K562 (cell line): Measurements from ENCODE around the gene SRP9. TPM values are rescaled to one million over a fixed set of nuclear protein-coding genes. Genes with fewer than 3 reads are reported as not detected.

Source experiments
- ATAC-seq: fragments of 200-7000 bp; cut with Tn5 transposase; 3 replicates; pipeline ENCODE4 v1.9.1; 2020; ENCODE audit warnings: moderate library complexity
- BruUV-seq: library from RNA; stranded (reverse); fragments of 400-500 nt; replicated peaks from 2 replicates; lab custom pipeline; 2021; lab: Mats Ljungman, UMichigan
- CTCF ChIA-PET: fragments of 300-600 bp; formaldehyde crosslinking; extraction: SDS; loops from one replicate; lab custom pipeline; 2021; ENCODE audit warnings: low intra/inter-chr PET ratio; lab: Yijun Ruan, JAX
- POLR2A ChIA-PET: fragments of 300-600, 350-650 bp; sonication (Branson Sonifier 250); formaldehyde crosslinking; extraction: SDS; loops from one replicate; lab custom pipeline; 2021; ENCODE audit warnings: antibody characterized with exemption, inconsistent platforms; lab: Yijun Ruan, JAX
- DNase-seq, 4 experiments: peaks; one replicate each; pipeline versions ENCODE4 v3.0.0 to v3.0.0-alpha.2; 2011 to 2018; ENCODE audit warnings: low spot score in 3 of 4, mixed read lengths in 3 of 4; ENCODE audit errors: extremely low read depth in 1 of 4
- FAIRE-seq: peaks from 2 replicates; lab custom pipeline; 2011; peaks lifted over from hg19 to GRCh38; lab: Jason Lieb, UNC
- H2AFZ ChIP-seq: 2 replicates; pipeline ENCODE4 v1.6.0; 2011; ENCODE audit warnings: low read depth, low read length, control low read depth, inconsistent platforms
- H3K27ac ChIP-seq: fragments of 200-600 bp; 3 replicates; pipeline ENCODE4 v1.8.0; 2011; ENCODE audit warnings: low read depth, mild to moderate bottlenecking, control low read depth, inconsistent platforms, low read length, moderate library complexity, mixed read lengths; ENCODE audit errors: extremely low read depth
- H3K27me3 ChIP-seq, 2 experiments: fragments of 300-600 bp in 1 of 2; 2 replicates in 1 of 2; 3 replicates in 1 of 2; pipeline versions ENCODE4 v1.6.0 to v1.8.0; 2011; ENCODE audit warnings: inconsistent platforms in 2 of 2, low read length in 2 of 2, mild to moderate bottlenecking in 1 of 2, mixed read lengths in 1 of 2, moderate library complexity in 1 of 2; ENCODE audit not compliant: control insufficient read depth in 2 of 2, insufficient read depth in 2 of 2
- H3K36me3 ChIP-seq: fragments of 300-600 bp; 3 replicates; pipeline ENCODE4 v1.8.0; 2011; ENCODE audit warnings: mild to moderate bottlenecking, low read length, inconsistent platforms; ENCODE audit not compliant: control insufficient read depth, insufficient read depth
- H3K4me1 ChIP-seq, 2 experiments: fragments of 200-600 bp in 1 of 2; replicated peaks in 1 of 2; 2 replicates in 1 of 2; 3 replicates in 1 of 2; pipeline versions ENCODE4 v1.5.1 to v1.8.0; 2011; ENCODE audit warnings: inconsistent platforms in 2 of 2, low read length in 2 of 2, mild to moderate bottlenecking in 1 of 2, mixed read lengths in 1 of 2, moderate library complexity in 1 of 2; ENCODE audit not compliant: control insufficient read depth in 2 of 2, insufficient read depth in 2 of 2
- H3K4me2 ChIP-seq: 2 replicates; pipeline ENCODE4 v1.6.1; 2011; ENCODE audit warnings: low read length, control low read depth, inconsistent platforms, mixed read lengths; ENCODE audit not compliant: insufficient read depth
- H3K4me3 ChIP-seq: fragments of 200-600 bp; sonication (generic), shearing (Covaris generic); 2 replicates; pipeline ENCODE4 v1.5.1; 2016; ENCODE audit warnings: control low read depth, inconsistent platforms
- H3K79me2 ChIP-seq: fragments of 200-600 bp; 3 replicates; pipeline ENCODE4 v1.8.0; 2011; ENCODE audit warnings: low read length, inconsistent platforms; ENCODE audit not compliant: control insufficient read depth, insufficient read depth
- H3K9ac ChIP-seq, 2 experiments: 2 replicates each; pipeline versions ENCODE4 v1.6.0 to v1.6.1; 2011; ENCODE audit warnings: low read depth in 2 of 2, low read length in 2 of 2, control low read depth in 1 of 2, inconsistent platforms in 1 of 2, mild to moderate bottlenecking in 1 of 2, mixed read lengths in 1 of 2; ENCODE audit not compliant: insufficient read depth in 1 of 2
- H3K9me1 ChIP-seq: one replicate; pipeline ENCODE4 v1.6.0; 2011; ENCODE audit warnings: inconsistent platforms, mild to moderate bottlenecking, low read length, moderate library complexity; ENCODE audit not compliant: control insufficient read depth, insufficient read depth
- H3K9me3 ChIP-seq: replicated peaks from 2 replicates; pipeline ENCODE4 v1.5.1; 2011; ENCODE audit warnings: low read depth, low read length, inconsistent platforms; ENCODE audit not compliant: control insufficient read depth, insufficient read depth
- H4K20me1 ChIP-seq: replicated peaks from 2 replicates; pipeline ENCODE4 v1.6.1; 2011; ENCODE audit warnings: low read length, inconsistent platforms, mixed read lengths; ENCODE audit not compliant: control insufficient read depth, insufficient read depth
- BRF1 ChIP-seq: IDR thresholded peaks from 3 replicates; pipeline ENCODE4 v1.6.1; 2011; ENCODE audit warnings: borderline replicate concordance, mild to moderate bottlenecking; ENCODE audit not compliant: insufficient read length; ENCODE audit errors: extremely low read depth
- CBFA2T2 ChIP-seq: fragments of 450-650 bp; conservative IDR thresholded peaks from 2 replicates; pipeline ENCODE4 v1.6.1; 2017; ENCODE audit warnings: mild to moderate bottlenecking
- CHCHD3 ChIP-seq: fragments of 250-450 bp; sonication (Bioruptor Pico); IDR thresholded peaks from 2 replicates; pipeline ENCODE4 v2.1.2; 2022; ENCODE audit warnings: mild to moderate bottlenecking
- FOS ChIP-seq: IDR thresholded peaks from 3 replicates; pipeline ENCODE4 v1.6.1; 2011; ENCODE audit not compliant: insufficient read length; ENCODE audit errors: extremely low read depth
- NFIC ChIP-seq: fragments of 450-650 bp; IDR thresholded peaks from 2 replicates; pipeline ENCODE4 v1.6.1; 2017; ENCODE audit warnings: mild to moderate bottlenecking, inconsistent platforms
- RUNX1 ChIP-seq: sonication (generic); IDR thresholded peaks from 2 replicates; pipeline ENCODE4 v1.6.1; 2016; ENCODE audit warnings: antibody characterized with exemption, low read depth
- ZFP36 ChIP-seq: fragments of 150-350 bp; IDR thresholded peaks from 2 replicates; pipeline ENCODE4 v1.6.1; 2018; ENCODE audit warnings: low read length, low read depth; ENCODE audit not compliant: partially characterized antibody
- ZNF124 ChIP-seq: sonication (generic); formaldehyde crosslinking; IDR thresholded peaks from 2 replicates; pipeline ENCODE4 v1.8.1; 2022; ENCODE audit warnings: missing genetic modification reagents
- ZNF3 ChIP-seq: fragments of 250-450 bp; sonication (Bioruptor Pico); IDR thresholded peaks from 2 replicates; pipeline ENCODE4 v1.5.0; 2021; ENCODE audit warnings: mild to moderate bottlenecking, moderate library complexity
- ZNF589 ChIP-seq: fragments of 200-800 bp; sonication (Bioruptor generic); IDR thresholded peaks from 2 replicates; pipeline ENCODE4 v1.6.1; 2016; ENCODE audit warnings: low read depth, missing genetic modification characterization, missing compliant biosample characterization
- ZNF780A ChIP-seq: fragments of 250-450 bp; sonication (Bioruptor Pico); IDR thresholded peaks from 2 replicates; pipeline ENCODE4 v1.5.0; 2021; ENCODE audit warnings: mild to moderate bottlenecking
- WGBS: fragments of 100-300 bp; shearing (Covaris generic); methylation state at CpG from one replicate; pipeline ENCODE4 v1.1.6; 2016; ENCODE audit warnings: low coverage, mixed read lengths; ENCODE audit not compliant: insufficient coverage; ENCODE audit errors: missing lambda C conversion rate; 5-methylcytosine and 5-hydroxymethylcytosine counted together
- in situ Hi-C: fragments of 300-500 bp; cut with MboI; formaldehyde crosslinking; loops from 4 replicates; pipeline ENCODE4 v1.15.0; 2018; ENCODE audit warnings: inconsistent platforms, mixed read lengths
- intact Hi-C: fragments of 100-400 bp; cut with micrococcal nuclease; formaldehyde crosslinking; loops from 2 replicates; pipeline ENCODE4 v1.14.2; 2022
- polyA plus RNA-seq, 8 experiments: library from polyadenylated mRNA; depleted of rRNA in 4 of 8; stranded (reverse) in 5 of 8; unstranded in 3 of 8; fragments of >200 nt; fragmentation: Nextera tagmentation in 2 of 8; fragmentation: Illumina TruSeq in 1 of 8; extraction: Ambion mirVana in 2 of 8; extraction: Trizol in 1 of 8; gene quantifications; 2 replicates each; pipeline versions ENCODE4 v1.2.1 to v1.2.3, GENCODE V29; 2011 to 2014; ENCODE audit warnings: inconsistent platforms in 1 of 8, missing spikeins in 1 of 8
- total RNA-seq, 7 experiments: library from RNA; depleted of rRNA in 6 of 7; stranded (reverse); fragments of >200 nt in 6 of 7; fragmentation: Illumina TruSeq in 2 of 7; extraction: Trizol in 2 of 7; gene quantifications; 2 replicates each; pipeline versions ENCODE4 v1.2.1 to v1.2.3, GENCODE V29; 2011 to 2021; ENCODE audit warnings: low replicate concordance in 1 of 7
- TF ChIP-seq, protein P1 (sequence below), 2 experiments: IDR thresholded peaks in 1 of 2; conservative IDR thresholded peaks in 1 of 2; 2 replicates each; pipeline ENCODE4 v1.6.1; 2016; ENCODE audit warnings: low read depth in 2 of 2, mild to moderate bottlenecking in 1 of 2, missing compliant biosample characterization in 1 of 2, missing genetic modification characterization in 1 of 2, moderate library complexity in 1 of 2
- TF ChIP-seq, protein P2 (sequence below): fragments of 450-650 bp; IDR thresholded peaks from one replicate; pipeline ENCODE4 v1.6.1; 2018; ENCODE audit warnings: mild to moderate bottlenecking, moderate library complexity; ENCODE audit not compliant: partially characterized antibody
- TF ChIP-seq, protein P3 (sequence below), 2 experiments: fragments of 450-650 bp; conservative IDR thresholded peaks; 2 replicates each; pipeline ENCODE4 v1.6.1; 2017; ENCODE audit warnings: mild to moderate bottlenecking in 2 of 2, moderate library complexity in 2 of 2

SRP9 gene
- total and polyA plus RNA-seq, 9 of the 15 experiments (the other 6 are each of a cell fraction or from before 2014, with no cell fraction given): 273 to 1,892 (median 668) TPM

DNA sequence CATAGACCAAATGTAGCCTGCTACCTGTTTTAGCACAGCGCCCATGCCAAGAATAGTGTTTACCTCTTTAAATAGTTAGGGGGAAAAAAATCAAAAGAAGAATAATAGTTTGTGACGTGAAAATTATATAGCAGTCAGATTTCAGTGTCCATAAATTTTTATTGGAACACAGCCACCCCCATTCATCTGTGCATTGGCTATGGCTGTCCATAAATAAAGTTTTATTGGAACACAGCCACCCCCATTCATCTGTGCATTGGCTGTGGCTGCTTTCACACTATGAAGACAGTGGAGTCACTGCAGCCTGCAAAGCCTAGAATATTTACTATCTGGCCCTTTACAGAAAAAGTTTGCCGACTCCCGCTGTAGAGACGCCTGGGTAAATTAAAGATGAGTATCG, 53.2 kb downstream of the SRP9 start (continued):
- no peak for TF ChIP-seq ZNF124 (CRISPR knock-in tag)
- no peak for TF ChIP-seq ZNF589 (CRISPR knock-in tag)
- no peak for TF ChIP-seq BRF1
- TF ChIP-seq, protein P1, sequence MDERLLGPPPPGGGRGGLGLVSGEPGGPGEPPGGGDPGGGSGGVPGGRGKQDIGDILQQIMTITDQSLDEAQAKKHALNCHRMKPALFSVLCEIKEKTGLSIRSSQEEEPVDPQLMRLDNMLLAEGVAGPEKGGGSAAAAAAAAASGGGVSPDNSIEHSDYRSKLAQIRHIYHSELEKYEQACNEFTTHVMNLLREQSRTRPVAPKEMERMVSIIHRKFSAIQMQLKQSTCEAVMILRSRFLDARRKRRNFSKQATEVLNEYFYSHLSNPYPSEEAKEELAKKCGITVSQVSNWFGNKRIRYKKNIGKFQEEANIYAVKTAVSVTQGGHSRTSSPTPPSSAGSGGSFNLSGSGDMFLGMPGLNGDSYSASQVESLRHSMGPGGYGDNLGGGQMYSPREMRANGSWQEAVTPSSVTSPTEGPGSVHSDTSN (CRISPR knock-in tag; IDR thresholded peaks at IDR 0.05; ENCODE audit: low read depth): no peak
- TF ChIP-seq, protein P1 (tag; conservative IDR thresholded peaks at IDR 0.05; ENCODE audit: low read depth): no peak

DNA sequence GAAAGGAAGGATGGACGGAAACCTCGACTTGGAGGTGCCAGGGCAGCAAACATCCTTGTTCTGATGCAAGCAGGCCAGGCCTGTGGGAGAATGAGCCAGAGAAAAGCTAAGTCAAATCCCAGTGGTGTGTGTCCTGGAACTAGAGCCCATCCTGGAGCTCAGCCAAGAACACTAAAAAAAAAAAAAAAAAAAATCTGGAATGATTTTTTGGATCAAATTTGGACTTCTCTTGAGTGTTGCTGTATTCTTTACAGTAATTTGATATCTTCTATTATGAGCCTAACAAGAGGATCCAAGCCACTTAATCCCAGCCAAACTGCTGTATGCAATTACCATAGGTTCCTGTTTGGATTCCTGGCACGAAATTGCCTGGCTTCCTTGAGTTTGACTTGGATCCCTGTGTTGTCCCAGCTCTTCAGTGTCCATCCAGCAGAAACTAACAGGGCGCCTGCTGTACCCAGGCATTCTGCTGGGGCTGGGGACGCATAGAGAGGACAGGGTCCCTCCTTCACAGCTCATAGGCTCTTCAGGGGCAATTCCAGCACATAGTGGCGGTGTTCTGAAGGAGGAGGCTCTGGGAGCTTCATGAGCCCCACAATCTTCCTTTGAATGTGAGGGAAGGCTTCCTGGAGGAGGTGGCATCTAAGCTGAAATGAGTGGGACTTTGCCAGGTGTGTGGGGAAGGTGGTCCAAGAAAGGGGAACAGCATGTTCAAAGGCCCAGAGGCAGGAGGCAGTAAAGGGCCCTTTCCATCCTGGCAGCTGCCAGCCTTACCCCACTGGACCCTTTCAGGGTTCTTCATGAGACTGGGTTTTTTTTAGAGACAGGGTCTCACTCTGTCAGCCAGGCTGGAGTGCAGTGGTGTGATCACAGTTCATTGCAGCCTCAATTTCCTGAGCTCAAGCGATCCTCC, 57.0 kb downstream of the SRP9 start:
- Histone ChIP-seq H3K4me2 (no peak overlapping the region), H3K9me3 (no peaks in the 10 kb centered on the region), H4K20me1 (no peaks in the 10 kb centered on the region), H3K27me3 (no peaks in the 10 kb centered on the region), H3K79me2 (no peaks in the 10 kb centered on the region), H3K9me1 (no peaks in the 10 kb centered on the region), H3K36me3 (0 out of 3 replicates have a peak, but pooled peaks cover 2% of the 10 kb centered on the region), H3K4me1 (no peaks in the 10 kb centered on the region), H3K4me3 (no peak overlapping the region), H3K27ac (no peak overlapping the region), H2AFZ (no peak overlapping the region), H3K9ac (no peak overlapping the region)
- intact Hi-C loops (no loop called here), in situ Hi-C loops (no loop called here)
- no peak for TF ChIP-seq FOS
- TF ChIP-seq, protein P2, sequence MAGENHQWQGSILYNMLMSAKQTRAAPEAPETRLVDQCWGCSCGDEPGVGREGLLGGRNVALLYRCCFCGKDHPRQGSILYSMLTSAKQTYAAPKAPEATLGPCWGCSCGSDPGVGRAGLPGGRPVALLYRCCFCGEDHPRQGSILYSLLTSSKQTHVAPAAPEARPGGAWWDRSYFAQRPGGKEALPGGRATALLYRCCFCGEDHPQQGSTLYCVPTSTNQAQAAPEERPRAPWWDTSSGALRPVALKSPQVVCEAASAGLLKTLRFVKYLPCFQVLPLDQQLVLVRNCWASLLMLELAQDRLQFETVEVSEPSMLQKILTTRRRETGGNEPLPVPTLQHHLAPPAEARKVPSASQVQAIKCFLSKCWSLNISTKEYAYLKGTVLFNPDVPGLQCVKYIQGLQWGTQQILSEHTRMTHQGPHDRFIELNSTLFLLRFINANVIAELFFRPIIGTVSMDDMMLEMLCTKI: no peak
- peak; percentile 89 for TF ChIP-seq ZFP36
- TF ChIP-seq ZNF3 (CRISPR knock-in tag): no peak
- TF ChIP-seq CHCHD3 (CRISPR knock-in tag): no peak
- no peak for TF ChIP-seq CBFA2T2
- TF ChIP-seq, protein P3, sequence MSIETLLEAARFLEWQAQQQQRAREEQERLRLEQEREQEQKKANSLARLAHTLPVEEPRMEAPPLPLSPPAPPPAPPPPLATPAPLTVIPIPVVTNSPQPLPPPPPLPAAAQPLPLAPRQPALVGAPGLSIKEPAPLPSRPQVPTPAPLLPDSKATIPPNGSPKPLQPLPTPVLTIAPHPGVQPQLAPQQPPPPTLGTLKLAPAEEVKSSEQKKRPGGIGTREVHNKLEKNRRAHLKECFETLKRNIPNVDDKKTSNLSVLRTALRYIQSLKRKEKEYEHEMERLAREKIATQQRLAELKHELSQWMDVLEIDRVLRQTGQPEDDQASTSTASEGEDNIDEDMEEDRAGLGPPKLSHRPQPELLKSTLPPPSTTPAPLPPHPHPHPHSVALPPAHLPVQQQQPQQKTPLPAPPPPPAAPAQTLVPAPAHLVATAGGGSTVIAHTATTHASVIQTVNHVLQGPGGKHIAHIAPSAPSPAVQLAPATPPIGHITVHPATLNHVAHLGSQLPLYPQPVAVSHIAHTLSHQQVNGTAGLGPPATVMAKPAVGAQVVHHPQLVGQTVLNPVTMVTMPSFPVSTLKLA (conservative IDR thresholded peaks at IDR 0.05): no peak
- peak; percentile 47 for TF ChIP-seq NFIC
- TF ChIP-seq RUNX1: no peak
- no peak for TF ChIP-seq ZNF780A
- DNase-seq (no peak), ATAC-seq (no peak), FAIRE-seq (peak; percentile 60)
- CTCF ChIA-PET: interaction anchor here (0.7 kb wide), 1 partner anchor 24 kb away, joined by 3 read pairs; no protein-coding TSS in a partner anchor
- WGBS: 40% methylated on average over 7 of the region's 7 CpGs
- no TSS peak for BruUV-seq
- POLR2A ChIA-PET: interaction anchor here (0.6 to 1.1 kb wide), 6 partner anchors 8 to 198 kb away, joined by 3 to 4 read pairs (median 3); no protein-coding TSS in a partner anchor
